Measurements from ENCODE around the gene NEUROD2.

Gene NEUROD2

DNA sequence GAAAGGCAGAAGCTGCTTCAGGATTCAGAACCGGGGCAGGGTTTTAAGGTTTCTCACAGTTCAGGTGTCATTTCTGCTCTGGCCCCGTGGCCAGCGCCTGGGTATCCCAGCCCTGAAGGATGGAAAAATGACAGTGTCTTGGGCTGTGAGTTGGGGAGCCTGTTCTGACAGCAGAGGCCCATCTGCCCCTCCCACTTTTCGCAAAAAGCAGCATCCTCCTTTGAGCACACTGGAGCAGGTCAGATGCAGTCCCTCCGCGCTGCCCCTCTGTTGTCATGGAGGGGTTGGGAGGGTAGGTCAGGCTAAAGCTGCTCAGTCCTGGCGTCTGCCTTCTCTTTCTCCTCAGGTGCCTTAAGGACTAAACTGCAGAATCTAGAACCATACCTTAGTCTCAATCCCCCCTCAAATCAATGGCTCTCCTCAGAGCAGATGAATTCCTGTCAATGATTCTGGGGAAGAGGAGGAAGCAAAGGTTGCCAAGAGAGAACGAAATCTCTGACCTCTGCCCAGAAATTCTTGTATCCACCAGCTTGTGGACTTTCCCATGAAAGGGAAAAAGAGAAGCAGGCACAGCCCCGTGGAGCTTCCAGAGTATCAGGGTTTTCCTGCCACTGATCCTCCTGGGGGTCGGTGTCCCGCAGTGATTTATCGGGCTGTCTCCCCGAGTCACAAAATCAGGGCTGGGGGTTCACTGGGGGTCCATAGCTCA is 7.3 kb downstream of the NEUROD2 start:
- peaks cover 12% of the 10 kb centered on the region for H3K4me1 Mint-ChIP-seq
- H3K9me3 Mint-ChIP-seq: no peaks in the 10 kb centered on the region
- TF ChIP-seq CTCF (IDR thresholded peaks at IDR 0.05; ENCODE audit: unreplicated experiment in 3 of 3): no peak
- H3K27me3 Mint-ChIP-seq (ENCODE audit: low read depth): peaks cover 100% of the 10 kb centered on the region
- no peak overlapping the region for H3K27ac Mint-ChIP-seq
- no peak overlapping the region for H3K4me3 Mint-ChIP-seq
- H3K36me3 Mint-ChIP-seq (ENCODE audit: low read depth): no peaks in the 10 kb centered on the region

DNA sequence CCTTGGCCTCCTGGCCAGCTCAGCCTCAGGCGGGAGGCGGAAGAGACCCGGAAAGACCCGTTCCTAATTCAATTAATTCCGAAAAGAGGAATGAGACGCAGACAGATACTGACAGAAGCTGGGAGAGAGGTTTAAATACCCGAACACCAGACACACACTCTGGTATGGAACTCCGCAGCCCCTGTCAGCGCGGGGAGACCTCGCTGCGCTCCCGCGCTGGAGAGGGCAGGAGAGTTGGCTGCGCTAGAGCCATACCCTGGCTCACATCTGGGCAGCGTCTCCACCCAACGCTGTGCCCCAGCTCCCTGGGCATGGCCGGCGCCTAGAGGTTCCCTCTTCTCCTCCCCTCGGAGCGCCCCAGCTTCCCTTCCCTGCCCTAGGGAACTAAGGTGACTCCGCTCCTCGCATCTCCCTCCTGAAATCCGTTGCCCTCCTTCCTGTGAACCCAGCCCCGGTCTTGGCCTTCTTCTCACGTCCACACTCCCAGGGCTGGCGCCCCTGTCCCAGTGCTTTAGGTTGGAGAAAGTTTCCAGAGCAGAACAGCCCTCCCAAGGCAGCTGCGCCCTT is 8.0 kb downstream of the NEUROD2 start:
- peaks cover 12% of the 10 kb centered on the region for H3K4me1 Mint-ChIP-seq
- no peaks in the 10 kb centered on the region for H3K36me3 Mint-ChIP-seq (ENCODE audit: low read depth)

GRCh38 chr17:39599004-39599664 is 8.6 kb downstream of the NEUROD2 start:
- Mint-ChIP-seq H3K4me1 (peaks cover 12% of the 10 kb centered on the region), H3K27me3 (ENCODE audit: low read depth) (peaks cover 100% of the 10 kb centered on the region), H3K9me3 (no peaks in the 10 kb centered on the region), H3K36me3 (ENCODE audit: low read depth) (no peaks in the 10 kb centered on the region), H3K4me3 (no peak overlapping the region), H3K27ac (no peak overlapping the region)
- TF ChIP-seq CTCF (IDR thresholded peaks at IDR 0.05; ENCODE audit: unreplicated experiment in 3 of 3): no peak

More for the DNA sequence above, 8.0 kb downstream of the NEUROD2 start:
- H3K27ac Mint-ChIP-seq: no peak overlapping the region
- no peak for TF ChIP-seq CTCF (IDR thresholded peaks at IDR 0.05; ENCODE audit: unreplicated experiment in 3 of 3)
- H3K4me3 Mint-ChIP-seq: peak overlapping the region in 1 of 3 experiments; percentile 23
- H3K27me3 Mint-ChIP-seq (ENCODE audit: low read depth): peaks cover 100% of the 10 kb centered on the region
- H3K9me3 Mint-ChIP-seq: no peaks in the 10 kb centered on the region

GRCh38 chr17:39598630-39599003 is 9.1 kb downstream of the NEUROD2 start:
- Mint-ChIP-seq H3K9me3 (peaks cover under 1% of the 10 kb centered on the region), H3K4me1 (peaks cover 12% of the 10 kb centered on the region), H3K4me3 (no peak overlapping the region), H3K27me3 (ENCODE audit: low read depth) (peaks cover 100% of the 10 kb centered on the region), H3K36me3 (ENCODE audit: low read depth) (no peaks in the 10 kb centered on the region), H3K27ac (no peak overlapping the region)
- no peak for TF ChIP-seq CTCF (IDR thresholded peaks at IDR 0.05; ENCODE audit: unreplicated experiment in 3 of 3)

DNA sequence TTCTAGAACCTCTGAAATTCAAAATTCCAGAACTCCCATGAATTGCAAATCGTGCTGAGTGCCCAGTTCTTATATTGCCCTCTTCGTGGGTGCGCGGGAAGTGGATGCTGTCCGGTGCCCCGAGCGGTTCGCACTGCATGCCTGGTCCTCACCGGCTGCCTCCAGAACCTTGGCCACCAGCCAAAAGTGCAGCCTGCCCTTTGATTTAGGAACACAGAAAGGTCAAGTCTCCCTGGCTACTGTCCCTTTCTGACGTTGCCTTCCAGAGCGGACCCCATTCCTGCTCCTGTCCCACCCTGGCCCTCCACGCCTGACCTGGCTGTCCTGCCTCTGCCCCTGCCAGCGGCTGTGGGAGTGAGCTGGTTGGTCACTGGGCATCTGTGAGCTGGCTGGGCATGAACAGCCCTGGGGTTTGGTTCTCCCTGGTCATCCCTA is 9.7 kb downstream of the NEUROD2 start:
- H3K9me3 Mint-ChIP-seq: peaks cover 2% of the 10 kb centered on the region
- no peak for TF ChIP-seq CTCF (IDR thresholded peaks at IDR 0.05; ENCODE audit: unreplicated experiment in 3 of 3)
- peaks cover 18% of the 10 kb centered on the region for H3K4me1 Mint-ChIP-seq
- H3K27ac Mint-ChIP-seq: no peak overlapping the region
- H3K4me3 Mint-ChIP-seq: no peak overlapping the region
- H3K36me3 Mint-ChIP-seq (ENCODE audit: low read depth): no peaks in the 10 kb centered on the region
- peaks cover 100% of the 10 kb centered on the region for H3K27me3 Mint-ChIP-seq (ENCODE audit: low read depth)
